Gastrocnemius medialis (tissue), 4 donors: ENCODE measurements around the gene SETD1A. TPM values are rescaled to one million over a fixed set of nuclear protein-coding genes. Genes with fewer than 3 reads are reported as not detected.
"Not testable (repeated sequence)": the region's sequence is repeated elsewhere in the genome, so short reads cannot be mapped to it uniquely, and the experiment has no call there.

ENCODE experiments used
- ATAC-seq, 2 donors: fragments of 150-250 bp; one replicate each; pipeline ENCODE4 v1.9.1; 2016
- DNase-seq, 2 donors: peaks; one replicate each; pipeline ENCODE4 v3.0.0-alpha.2; 2019
- H3K27ac ChIP-seq, 4 donors: fragments of 200-600 bp; sonication (generic); 1 replicate in 1 of 4; 2 replicates in 3 of 4; pipeline ENCODE4 v1.5.1; 2016 to 2018; ENCODE audit warnings: mild to moderate bottlenecking in 2 of 4, moderate library complexity in 1 of 4
- H3K27me3 ChIP-seq, 3 donors: fragments of 200-600 bp; sonication (generic) in 2 of 3; 1 replicate in 1 of 3; 2 replicates in 2 of 3; pipeline versions ENCODE4 v1.5.1 to v1.6.0; 2016 to 2019; ENCODE audit warnings: mild to moderate bottlenecking in 1 of 3, moderate library complexity in 1 of 3
- H3K36me3 ChIP-seq, 2 donors: fragments of 200-600 bp; sonication (generic) in 1 of 2; one replicate each; pipeline ENCODE4 v1.5.1; 2017 to 2018
- H3K4me1 ChIP-seq, 2 donors: fragments of 200-600 bp; sonication (generic) in 1 of 2; one replicate each; pipeline ENCODE4 v1.5.1; 2016 to 2017; ENCODE audit warnings: mild to moderate bottlenecking in 2 of 2
- H3K4me3 ChIP-seq, 4 donors: fragments of 200-600 bp; sonication (generic) in 3 of 4; 1 replicate in 1 of 4; 2 replicates in 3 of 4; pipeline ENCODE4 v1.5.1; 2016 to 2019; ENCODE audit warnings: mild to moderate bottlenecking in 2 of 4
- H3K9me3 ChIP-seq, 3 donors: fragments of 200-600 bp; sonication (generic) in 2 of 3; 1 replicate in 1 of 3; 2 replicates in 2 of 3; pipeline ENCODE4 v1.5.1; 2016 to 2019
- POLR2A ChIP-seq, 2 donors: fragments of 450-650 bp; IDR thresholded peaks; one replicate each; pipeline ENCODE4 v1.6.1; 2017; ENCODE audit warnings: antibody characterized with exemption in 2 of 2, mild to moderate bottlenecking in 2 of 2, moderate library complexity in 2 of 2
- in situ Hi-C, 4 donors: fragments of 200-750 bp; cut with MboI; loops; one replicate each; pipeline versions ENCODE4 v1.15.0 to v1.8.0; 2017; ENCODE audit warnings: low sequenced_read_pairs in 4 of 4
- intact Hi-C: fragments of 100-400 bp; cut with DNase I; formaldehyde crosslinking; loops from one replicate; pipeline ENCODE4 v1.15.1; 2023; ENCODE audit warnings: low total_unique reads
- total RNA-seq, 4 donors: library from RNA; depleted of rRNA; stranded (reverse); fragments of >200 nt; gene quantifications; one replicate each; pipeline versions ENCODE4 v1.1.0 to v1.2.3, GENCODE V29; 2016
- TF ChIP-seq, protein P1 (sequence below), 5 experiments: fragments of 450-650 bp in 3 of 5; fragments of 200-600 bp in 2 of 5; sonication (generic) in 2 of 5; IDR thresholded peaks in 4 of 5; conservative IDR thresholded peaks in 1 of 5; 1 replicate in 4 of 5; 2 replicates in 1 of 5; pipeline ENCODE4 v1.5.1; 2016 to 2019; ENCODE audit warnings: antibody characterized with exemption in 5 of 5, mild to moderate bottlenecking in 3 of 5, moderate library complexity in 3 of 5

The SETD1A gene
- total RNA-seq, 4 donors from 2014 or later: 3.8 to 15.4 (median 9.8) TPM

DNA sequence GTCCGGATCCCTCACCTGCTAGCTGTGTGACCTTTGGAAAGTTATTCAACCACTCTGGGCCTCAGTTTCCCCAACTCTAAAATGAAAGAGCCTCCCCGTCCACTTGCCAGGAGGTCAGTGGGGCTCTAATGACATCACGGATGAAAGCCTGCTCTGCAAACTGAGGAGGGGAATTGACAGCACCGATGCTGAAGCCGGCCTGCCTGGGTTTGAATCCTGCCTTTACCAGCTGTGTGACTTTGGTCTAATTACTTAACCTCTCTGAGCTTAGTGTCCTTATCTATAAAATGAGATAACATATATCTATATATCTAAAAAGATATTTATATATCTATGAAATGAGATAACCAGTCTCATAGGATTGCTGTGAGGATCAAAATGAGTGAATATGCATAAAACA lies 51.0 kb downstream of the SETD1A start:
- Histone ChIP-seq H3K9me3 (no peaks in the 10 kb centered on the region), H3K4me3 (no peak overlapping the region), H3K4me1 (no peaks in the 10 kb centered on the region), H3K27ac (no peak overlapping the region), H3K36me3 (no peaks in the 10 kb centered on the region), H3K27me3 (peaks cover 35 to 50% (median 39%) of the 10 kb centered on the region in 3 donors)
- DNase-seq (no peak), ATAC-seq (no peak)
- in situ Hi-C loops: loop anchor here in 2 of 4 donors (25.0 kb wide), 2 partner anchors 154 to 854 kb away; partner anchors contain the start of genes PRSS36 (in 1 of the 2) and ZNF267 (in 1 of the 2)
- intact Hi-C loops: no loop called here
- TF ChIP-seq POLR2A (IDR thresholded peaks at IDR 0.05): no peak
- TF ChIP-seq, protein P1, sequence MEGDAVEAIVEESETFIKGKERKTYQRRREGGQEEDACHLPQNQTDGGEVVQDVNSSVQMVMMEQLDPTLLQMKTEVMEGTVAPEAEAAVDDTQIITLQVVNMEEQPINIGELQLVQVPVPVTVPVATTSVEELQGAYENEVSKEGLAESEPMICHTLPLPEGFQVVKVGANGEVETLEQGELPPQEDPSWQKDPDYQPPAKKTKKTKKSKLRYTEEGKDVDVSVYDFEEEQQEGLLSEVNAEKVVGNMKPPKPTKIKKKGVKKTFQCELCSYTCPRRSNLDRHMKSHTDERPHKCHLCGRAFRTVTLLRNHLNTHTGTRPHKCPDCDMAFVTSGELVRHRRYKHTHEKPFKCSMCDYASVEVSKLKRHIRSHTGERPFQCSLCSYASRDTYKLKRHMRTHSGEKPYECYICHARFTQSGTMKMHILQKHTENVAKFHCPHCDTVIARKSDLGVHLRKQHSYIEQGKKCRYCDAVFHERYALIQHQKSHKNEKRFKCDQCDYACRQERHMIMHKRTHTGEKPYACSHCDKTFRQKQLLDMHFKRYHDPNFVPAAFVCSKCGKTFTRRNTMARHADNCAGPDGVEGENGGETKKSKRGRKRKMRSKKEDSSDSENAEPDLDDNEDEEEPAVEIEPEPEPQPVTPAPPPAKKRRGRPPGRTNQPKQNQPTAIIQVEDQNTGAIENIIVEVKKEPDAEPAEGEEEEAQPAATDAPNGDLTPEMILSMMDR (IDR thresholded peaks at IDR 0.05 in 4 of 5, conservative IDR thresholded peaks at IDR 0.05 in 1 of 5): no peak

DNA sequence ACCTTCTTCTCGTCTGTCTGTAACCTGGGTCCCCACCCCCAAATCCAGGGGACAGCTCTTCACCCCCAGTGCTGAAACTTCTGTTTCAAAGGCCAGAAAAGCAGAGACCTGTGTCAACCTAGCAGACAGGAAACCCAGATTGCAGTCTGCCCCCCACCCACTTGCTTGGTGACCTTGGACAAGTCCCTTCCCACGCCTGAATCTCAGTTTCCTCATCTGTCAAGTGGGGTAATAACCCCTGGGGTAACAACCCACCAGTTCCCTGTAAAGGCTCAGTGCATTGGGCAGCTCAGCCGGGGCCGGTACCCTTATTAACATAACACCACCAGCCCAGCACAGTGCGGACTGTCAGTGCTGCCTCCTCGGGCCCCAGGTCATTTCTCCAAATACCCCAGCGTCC lies 51.6 kb downstream of the SETD1A start:
- Histone ChIP-seq H3K27me3 (peaks cover 40 to 50% (median 40%) of the 10 kb centered on the region in 3 donors), H3K4me1 (no peaks in the 10 kb centered on the region), H3K36me3 (no peaks in the 10 kb centered on the region), H3K4me3 (no peak overlapping the region), H3K27ac (no peak overlapping the region), H3K9me3 (no peaks in the 10 kb centered on the region)
- intact Hi-C loops (no loop called here), in situ Hi-C loops (loop anchor here in 2 of 4 donors (25.0 kb wide), 2 partner anchors 153 to 853 kb away; partner anchors contain the start of genes PRSS36 (in 1 of the 2) and ZNF267 (in 1 of the 2))
- DNase-seq (no peak), ATAC-seq (no peak)
- no peak for TF ChIP-seq POLR2A (IDR thresholded peaks at IDR 0.05)
- TF ChIP-seq, protein P1 (IDR thresholded peaks at IDR 0.05 in 4 of 5, conservative IDR thresholded peaks at IDR 0.05 in 1 of 5): no peak

DNA sequence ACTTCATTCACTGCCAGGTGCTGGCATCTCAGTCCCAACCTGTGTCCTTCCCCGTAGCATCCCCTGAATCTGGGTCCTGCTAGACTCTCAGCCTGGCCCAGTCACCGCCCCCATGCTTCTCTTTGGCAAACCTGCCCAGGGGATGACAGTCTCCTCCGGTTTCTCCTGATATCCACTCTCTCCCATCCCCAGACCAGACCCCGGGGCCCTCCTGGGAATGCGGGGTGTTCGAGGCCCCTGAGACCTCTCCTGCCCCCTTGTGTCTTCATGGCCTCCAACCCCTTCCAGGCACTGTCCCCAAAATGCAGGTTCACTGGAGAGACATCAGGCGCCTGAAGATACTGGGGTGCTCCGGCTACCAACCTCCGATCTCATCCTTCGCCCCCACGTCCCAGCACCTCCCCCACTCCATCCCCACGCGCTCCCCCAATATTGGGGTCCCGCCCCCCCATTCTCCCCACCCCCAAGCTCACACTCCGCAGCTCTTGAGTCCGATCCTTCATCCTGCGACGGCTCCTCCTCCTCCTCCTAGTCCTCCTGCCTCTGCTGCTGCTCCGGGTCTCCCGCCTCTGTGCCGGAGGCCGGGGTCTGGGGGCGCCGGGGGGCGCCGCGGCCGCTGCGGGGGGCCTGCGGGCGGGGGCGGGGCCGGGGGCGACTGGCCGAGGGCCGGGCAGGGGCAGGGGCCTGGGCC lies 52.5 kb downstream of the SETD1A start:
- Histone ChIP-seq H3K9me3 (no peaks in the 10 kb centered on the region), H3K4me3 (no peak overlapping the region), H3K4me1 (no peaks in the 10 kb centered on the region), H3K36me3 (no peaks in the 10 kb centered on the region), H3K27me3 (peaks cover 40 to 54% (median 47%) of the 10 kb centered on the region in 3 donors), H3K27ac (no peak overlapping the region)
- in situ Hi-C loops: loop anchor here in 2 of 4 donors (25.0 kb wide), 2 partner anchors 152 to 852 kb away; partner anchors contain the start of genes PRSS36 (in 1 of the 2) and ZNF267 (in 1 of the 2)
- DNase-seq (no peak), ATAC-seq (no peak)
- TF ChIP-seq, protein P1 (IDR thresholded peaks at IDR 0.05 in 4 of 5, conservative IDR thresholded peaks at IDR 0.05 in 1 of 5): no peak
- TF ChIP-seq POLR2A (IDR thresholded peaks at IDR 0.05): no peak
- intact Hi-C loops: no loop called here

DNA sequence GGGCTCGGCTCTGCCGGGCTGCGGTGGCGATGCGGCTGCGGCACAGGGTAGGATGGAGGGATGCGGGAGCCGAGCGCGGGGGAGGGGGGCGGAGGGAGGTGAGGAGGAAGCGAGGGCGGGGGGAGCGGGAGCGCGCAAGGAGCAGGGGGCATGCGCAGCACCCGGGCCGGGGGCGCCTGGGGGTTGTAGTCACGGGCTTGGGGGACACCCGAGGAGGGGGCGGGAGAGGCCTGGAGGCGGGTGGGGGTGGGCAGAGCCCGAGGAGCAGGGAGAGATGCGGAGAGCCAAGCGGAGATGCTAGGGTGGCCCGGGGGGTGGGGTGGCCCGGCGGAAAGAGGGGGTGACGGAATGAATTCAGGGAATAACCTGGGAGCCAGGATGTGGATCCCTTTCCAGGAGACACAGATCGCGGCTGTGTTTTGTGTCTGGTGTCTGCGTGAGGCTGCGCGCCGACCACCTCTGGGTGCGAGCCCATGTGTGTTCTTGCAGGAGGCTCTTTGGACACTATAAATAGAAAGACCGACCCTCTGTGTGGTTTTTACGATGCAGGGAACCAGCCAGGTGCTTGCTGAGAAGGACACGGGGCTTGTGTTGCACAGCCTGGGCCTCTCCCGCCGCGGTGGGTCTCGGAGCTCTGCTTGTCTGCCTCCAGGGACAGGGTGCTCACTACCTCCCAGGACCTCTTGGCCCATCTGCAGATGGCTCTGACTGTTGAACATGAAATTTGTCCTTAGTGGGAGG lies 53.2 kb downstream of the SETD1A start, which contains the start of gene STX1B:
TSS of gene STX1B (minus strand) at position 54 of the 741 bp plus-strand sequence. CDS start 242 bp downstream, outside the sequence.
- DNase-seq (no peak), ATAC-seq (no peak)
- H3K27me3 ChIP-seq: peaks cover 40 to 55% (median 50%) of the 10 kb centered on the region in 3 donors
- H3K27ac ChIP-seq: no peak within 1 kb of the TSS
- H3K9me3 ChIP-seq: no peaks in the 10 kb centered on the region
- no peaks in the 10 kb centered on the region for H3K4me1 ChIP-seq
- intact Hi-C loops: no loop called here
- H3K36me3 ChIP-seq: no peaks in the 10 kb centered on the region
- TF ChIP-seq, protein P1 (IDR thresholded peaks at IDR 0.05 in 4 of 5, conservative IDR thresholded peaks at IDR 0.05 in 1 of 5): no peak
- TF ChIP-seq POLR2A (IDR thresholded peaks at IDR 0.05): no peak
- H3K4me3 ChIP-seq: no peak within 1 kb of the TSS
- in situ Hi-C loops: loop anchor here in 2 of 4 donors (25.0 kb wide), 2 partner anchors 152 to 852 kb away; partner anchors contain the start of genes PRSS36 (in 1 of the 2) and ZNF267 (in 1 of the 2)

DNA sequence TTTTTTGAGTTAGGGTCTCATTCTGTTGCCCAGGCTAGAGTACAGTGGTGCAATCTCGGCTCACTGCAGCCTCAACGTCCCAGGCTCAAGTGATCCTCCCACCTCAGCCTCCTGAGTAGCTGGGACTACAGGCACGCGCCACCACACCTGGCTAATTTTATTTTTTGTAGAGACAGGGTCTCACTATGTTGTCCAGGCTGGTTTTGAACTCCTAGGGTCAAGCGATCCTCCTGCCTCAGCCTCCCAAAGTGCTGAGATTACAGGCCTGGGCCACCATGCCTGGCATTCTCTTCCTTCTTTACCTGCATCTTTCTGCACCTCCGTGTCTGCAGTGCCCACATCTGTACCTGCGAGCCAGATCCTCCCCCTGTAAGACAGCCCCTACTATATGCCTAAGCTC lies 54.3 kb downstream of the SETD1A start:
- ATAC-seq, H3K4me1 ChIP-seq, H3K9me3 ChIP-seq, DNase-seq, intact Hi-C loops, H3K4me3 ChIP-seq, H3K27ac ChIP-seq, H3K36me3 ChIP-seq: not testable (repeated sequence)
- in situ Hi-C loops: loop anchor here in 2 of 4 donors (25.0 kb wide), 2 partner anchors 150 to 850 kb away; partner anchors contain the start of genes PRSS36 (in 1 of the 2) and ZNF267 (in 1 of the 2)
- peaks cover 40 to 55% (median 50%) of the 10 kb centered on the region in 3 donors for H3K27me3 ChIP-seq

DNA sequence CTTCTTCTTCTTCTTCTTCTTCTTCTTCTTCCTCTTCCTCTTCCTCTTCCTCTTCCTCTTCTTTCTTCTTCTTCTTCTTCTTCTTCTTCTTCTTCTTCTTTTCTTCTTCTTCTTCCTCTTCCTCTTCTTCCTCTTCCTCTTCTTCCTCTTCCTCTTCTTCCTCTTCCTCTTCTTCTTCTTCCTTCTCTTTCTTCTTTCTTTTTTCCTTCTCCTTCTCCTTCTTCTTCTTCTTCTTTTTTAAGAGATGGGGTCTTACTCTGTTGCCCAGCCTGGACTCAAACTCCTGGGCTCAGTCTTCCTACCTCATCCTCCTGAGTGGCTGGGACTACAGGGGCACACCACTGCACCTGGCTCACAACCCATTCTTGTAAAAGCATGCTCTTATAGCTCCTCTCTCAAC lies 55.7 kb downstream of the SETD1A start:
- H3K9me3 ChIP-seq, DNase-seq, H3K27ac ChIP-seq, H3K36me3 ChIP-seq, H3K4me1 ChIP-seq, H3K4me3 ChIP-seq, intact Hi-C loops, ATAC-seq: not testable (repeated sequence)
- in situ Hi-C loops: loop anchor here in 2 of 4 donors (25.0 kb wide), 2 partner anchors 149 to 849 kb away; partner anchors contain the start of genes PRSS36 (in 1 of the 2) and ZNF267 (in 1 of the 2)
- peaks cover 34 to 50% (median 49%) of the 10 kb centered on the region in 3 donors for H3K27me3 ChIP-seq
